ENCODE data around the gene SNAP91. TPM values are rescaled to one million over a fixed set of nuclear protein-coding genes. Genes with fewer than 3 reads are reported as not detected.

SNAP91 gene
- total RNA-seq, 1 donor from 2014 or later: 2.1 TPM

GRCh38 chr6:83709748-83710050 is 798 bp upstream of the SNAP91 start:
- H3K4me3 Mint-ChIP-seq (ENCODE audit: low read depth): peak overlapping the region; percentile 84
- no peaks in the 10 kb centered on the region for H3K36me3 Mint-ChIP-seq (ENCODE audit: insufficient read depth)
- peaks cover 5% of the 10 kb centered on the region for H3K4me1 Mint-ChIP-seq (ENCODE audit: low read depth)
- peaks cover 5% of the 10 kb centered on the region for H3K9me3 Mint-ChIP-seq (ENCODE audit: low read depth)
- no peak overlapping the region for H3K27ac Mint-ChIP-seq
- no peak for DNase-seq (ENCODE audit: low spot score, unreplicated experiment)
- H3K27me3 Mint-ChIP-seq: peaks cover 62% of the 10 kb centered on the region
- no peak for TF ChIP-seq CTCF (IDR thresholded peaks at IDR 0.05; ENCODE audit: unreplicated experiment)

GRCh38 chr6:83708546-83708969 is 343 bp downstream of the SNAP91 start:
- peaks cover 60% of the 10 kb centered on the region for H3K27me3 Mint-ChIP-seq

GRCh38 chr6:83707829-83708545 is 914 bp downstream of the SNAP91 start:
- peaks cover 5% of the 10 kb centered on the region for H3K9me3 Mint-ChIP-seq (ENCODE audit: low read depth)
- peak overlapping the region; percentile 72 for H3K4me3 Mint-ChIP-seq (ENCODE audit: low read depth)
- TF ChIP-seq CTCF (IDR thresholded peaks at IDR 0.05; ENCODE audit: unreplicated experiment): no peak
- H3K36me3 Mint-ChIP-seq (ENCODE audit: insufficient read depth): no peaks in the 10 kb centered on the region
- DNase-seq (ENCODE audit: low spot score, unreplicated experiment): peak; percentile 13
- peaks cover 60% of the 10 kb centered on the region for H3K27me3 Mint-ChIP-seq
- peaks cover 5% of the 10 kb centered on the region for H3K4me1 Mint-ChIP-seq (ENCODE audit: low read depth)
- H3K27ac Mint-ChIP-seq: no peak overlapping the region

More at GRCh38 chr6:83708546-83708969, 343 bp downstream of the SNAP91 start:
- H3K9me3 Mint-ChIP-seq (ENCODE audit: low read depth): peaks cover 5% of the 10 kb centered on the region
- TF ChIP-seq CTCF (IDR thresholded peaks at IDR 0.05; ENCODE audit: unreplicated experiment): no peak
- peak overlapping the region; percentile 72 for H3K4me3 Mint-ChIP-seq (ENCODE audit: low read depth)
- no peak overlapping the region for H3K27ac Mint-ChIP-seq
- H3K4me1 Mint-ChIP-seq (ENCODE audit: low read depth): peaks cover 5% of the 10 kb centered on the region
- no peaks in the 10 kb centered on the region for H3K36me3 Mint-ChIP-seq (ENCODE audit: insufficient read depth)
- peak; percentile 33 for DNase-seq (ENCODE audit: low spot score, unreplicated experiment)

GRCh38 chr6:83702749-83703148 is 6.2 kb downstream of the SNAP91 start:
- Mint-ChIP-seq H3K9me3 (ENCODE audit: low read depth) (no peaks in the 10 kb centered on the region), H3K4me3 (ENCODE audit: low read depth) (no peak overlapping the region), H3K27me3 (peaks cover 42% of the 10 kb centered on the region), H3K4me1 (ENCODE audit: low read depth) (no peaks in the 10 kb centered on the region), H3K36me3 (ENCODE audit: insufficient read depth) (no peaks in the 10 kb centered on the region), H3K27ac (no peak overlapping the region)
- no peak for DNase-seq (ENCODE audit: low spot score, unreplicated experiment)
- TF ChIP-seq CTCF (IDR thresholded peaks at IDR 0.05; ENCODE audit: unreplicated experiment): no peak

- DNase-seq (ENCODE audit: low spot score, unreplicated experiment): no peak
Observed at GRCh38 chr6:83702077-83702476, 6.8 kb downstream of the SNAP91 start.

More at GRCh38 chr6:83702077-83702476, 6.8 kb downstream of the SNAP91 start:
- Mint-ChIP-seq H3K36me3 (ENCODE audit: insufficient read depth) (no peaks in the 10 kb centered on the region), H3K27ac (no peak overlapping the region), H3K4me1 (ENCODE audit: low read depth) (no peaks in the 10 kb centered on the region), H3K4me3 (ENCODE audit: low read depth) (no peak overlapping the region), H3K27me3 (peaks cover 35% of the 10 kb centered on the region), H3K9me3 (ENCODE audit: low read depth) (no peaks in the 10 kb centered on the region)
- no peak for TF ChIP-seq CTCF (IDR thresholded peaks at IDR 0.05; ENCODE audit: unreplicated experiment)
